GM23338 (cell line): ENCODE results near the gene NFXL1. TPM values are rescaled to one million over a fixed set of nuclear protein-coding genes. Genes with fewer than 3 reads are reported as not detected.

ENCODE experiments used
- ATAC-seq: fragments of 200-7000 bp; cut with Tn5 transposase; 3 replicates; pipeline ENCODE4 v1.9.1; 2020
- DNase-seq: peaks from one replicate; pipeline ENCODE4 v3.0.0-alpha.2; 2015; ENCODE audit warnings: low spot score
- H2AFZ ChIP-seq: fragments of 200-600 bp; sonication (generic); 2 replicates; pipeline ENCODE4 v1.8.0; 2016; ENCODE audit warnings: antibody characterized with exemption, mild to moderate bottlenecking, moderate library complexity
- H3F3A ChIP-seq: fragments of 200-600 bp; sonication (generic); replicated peaks from 2 replicates; pipeline ENCODE4 v1.8.0; 2017; ENCODE audit warnings: antibody characterized with exemption, mixed run types, low read depth
- H3K27ac ChIP-seq: fragments of 200-600 bp; sonication (generic); 2 replicates; pipeline ENCODE4 v1.6.1; 2016; ENCODE audit warnings: low read depth
- H3K27me3 ChIP-seq: fragments of 200-600 bp; sonication (generic); 2 replicates; pipeline ENCODE4 v1.8.0; 2016; ENCODE audit warnings: mild to moderate bottlenecking, mixed run types, moderate library complexity; ENCODE audit not compliant: insufficient read depth
- H3K36me3 ChIP-seq: fragments of 200-600 bp; sonication (generic); 2 replicates; pipeline ENCODE4 v1.8.0; 2016; ENCODE audit warnings: mild to moderate bottlenecking; ENCODE audit not compliant: insufficient read depth
- H3K4me1 ChIP-seq: fragments of 200-600 bp; sonication (generic); 2 replicates; pipeline ENCODE4 v1.8.0; 2016; ENCODE audit warnings: mild to moderate bottlenecking, moderate library complexity; ENCODE audit not compliant: insufficient read depth
- H3K4me2 ChIP-seq: fragments of 200-600 bp; sonication (generic); 2 replicates; pipeline ENCODE4 v1.7.1; 2017; ENCODE audit warnings: mixed run types
- H3K4me3 ChIP-seq: fragments of 200-600 bp; sonication (generic); 2 replicates; pipeline ENCODE4 v1.6.1; 2016; ENCODE audit warnings: mixed run types
- H3K79me2 ChIP-seq: fragments of 200-600 bp; sonication (generic); replicated peaks from 2 replicates; pipeline ENCODE4 v1.8.0; 2017; ENCODE audit warnings: mild to moderate bottlenecking; ENCODE audit not compliant: insufficient read depth
- H3K9me2 ChIP-seq: fragments of 200-600 bp; sonication (generic); 2 replicates; pipeline ENCODE4 v1.8.0; 2017; ENCODE audit not compliant: insufficient read depth
- H4K20me1 ChIP-seq: fragments of 200-600 bp; sonication (generic); replicated peaks from 2 replicates; pipeline ENCODE4 v1.8.0; 2017; ENCODE audit warnings: mild to moderate bottlenecking; ENCODE audit not compliant: insufficient read depth
- H3K27ac Mint-ChIP-seq: 2 replicates; pipeline ENCODE4 v1.8.0; 2020; ENCODE audit warnings: inconsistent platforms, mild to moderate bottlenecking, moderate library complexity, mixed read lengths
- H3K27me3 Mint-ChIP-seq: 3 replicates; pipeline ENCODE4 v1.8.0; 2022; ENCODE audit warnings: low read depth, mild to moderate bottlenecking, moderate library complexity, mixed read lengths, inconsistent platforms; ENCODE audit not compliant: insufficient read depth, poor library complexity
- H3K36me3 Mint-ChIP-seq: 3 replicates; pipeline ENCODE4 v1.8.0; 2021; ENCODE audit warnings: low read depth, mild to moderate bottlenecking, inconsistent platforms, moderate library complexity, mixed read lengths
- H3K4me1 Mint-ChIP-seq: 3 replicates; pipeline ENCODE4 v1.8.0; 2020; ENCODE audit warnings: mild to moderate bottlenecking, inconsistent platforms, mixed read lengths
- H3K4me3 Mint-ChIP-seq: 3 replicates; pipeline ENCODE4 v1.8.0; 2021; ENCODE audit warnings: moderate library complexity, mild to moderate bottlenecking, inconsistent platforms, mixed read lengths
- H3K9me3 Mint-ChIP-seq: 3 replicates; pipeline ENCODE4 v1.8.0; 2020; ENCODE audit warnings: moderate library complexity, mild to moderate bottlenecking, inconsistent platforms, mixed read lengths
- CREB1 ChIP-seq: fragments of 250-450 bp; sonication (Bioruptor Pico); IDR thresholded peaks from 2 replicates; pipeline ENCODE4 v1.5.0; 2020; ENCODE audit warnings: low read depth, mild to moderate bottlenecking, moderate library complexity
- EZH2phosphoT487 ChIP-seq: fragments of 200-600 bp; sonication (generic); IDR thresholded peaks from one replicate; pipeline ENCODE4 v1.8.1; 2018; ENCODE audit warnings: antibody characterized with exemption; ENCODE audit not compliant: unreplicated experiment
- NANOG ChIP-seq: IDR thresholded peaks from 2 replicates; pipeline ENCODE4 v1.6.1; 2016; ENCODE audit warnings: antibody characterized with exemption, borderline replicate concordance
- POLR2AphosphoS5 ChIP-seq: IDR thresholded peaks from 2 replicates; pipeline ENCODE4 v1.6.1; 2016; ENCODE audit warnings: antibody characterized with exemption, low read depth
- ZNF114 ChIP-seq: fragments of 250-450 bp; sonication (Bioruptor Pico); IDR thresholded peaks from 2 replicates; pipeline ENCODE4 v1.5.0; 2020; ENCODE audit warnings: mild to moderate bottlenecking, moderate library complexity
- ZNF331 ChIP-seq: fragments of 250-450 bp; sonication (Bioruptor Pico); IDR thresholded peaks from 2 replicates; pipeline ENCODE4 v1.5.0; 2020; ENCODE audit warnings: low read depth, mild to moderate bottlenecking, moderate library complexity
- polyA plus RNA-seq: library from polyadenylated mRNA; unstranded; fragments of >200 nt; fragmentation: Nextera tagmentation; extraction: Ambion mirVana; gene quantifications from 2 replicates; pipeline ENCODE4 v1.2.1, GENCODE V29; 2016
- total RNA-seq: library from RNA; depleted of rRNA; stranded (reverse); fragments of >200 nt; shearing (Covaris generic); gene quantifications from 2 replicates; pipeline ENCODE4 v1.2.3, GENCODE V29; 2014
- TF ChIP-seq, protein P1 (sequence below), 2 experiments: fragments of 200-600 bp in 1 of 2; sonication (generic) in 1 of 2; conservative IDR thresholded peaks; 2 replicates each; pipeline versions ENCODE4 v1.5.1 to v1.6.1; 2016 to 2017; ENCODE audit warnings: antibody characterized with exemption in 2 of 2, low read depth in 2 of 2, mild to moderate bottlenecking in 2 of 2, moderate library complexity in 1 of 2
- TF ChIP-seq, protein P2 (sequence below): IDR thresholded peaks from 2 replicates; pipeline ENCODE4 v1.6.1; 2016; ENCODE audit warnings: antibody characterized with exemption
- TF ChIP-seq, protein P3 (sequence below): fragments of 250-450 bp; sonication (Bioruptor Pico); IDR thresholded peaks from 2 replicates; pipeline ENCODE4 v1.5.0; 2020; ENCODE audit warnings: mild to moderate bottlenecking, moderate library complexity
- TF ChIP-seq, protein P4 (sequence below): IDR thresholded peaks from one replicate; pipeline ENCODE4 v1.6.1; 2018; ENCODE audit warnings: antibody characterized with exemption; ENCODE audit not compliant: unreplicated experiment

NFXL1 gene
- total and polyA plus RNA-seq, 2 experiments from 2014 or later: 19.4 to 31.7 TPM

DNA sequence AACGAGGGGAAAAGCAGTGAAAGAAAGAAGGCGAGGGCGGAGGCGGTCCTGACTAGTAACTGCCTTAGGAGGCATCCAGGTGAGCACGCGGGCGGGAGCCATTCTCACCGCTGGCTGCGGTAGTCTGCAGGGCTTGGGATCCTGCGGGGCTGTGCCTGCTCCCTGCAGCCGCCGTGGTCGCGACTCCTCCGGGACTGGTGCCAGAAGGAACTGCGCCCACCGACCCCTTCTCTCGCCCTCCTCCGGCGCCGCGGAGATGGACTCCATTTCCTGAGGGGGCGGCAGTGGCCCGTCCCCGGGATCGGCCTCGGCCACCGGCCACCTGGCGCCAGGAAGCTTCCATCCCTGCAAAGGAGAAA, 543 bp downstream of the NFXL1 start:
- no peaks in the 10 kb centered on the region for H3F3A ChIP-seq
- DNase-seq (peak; percentile 71), ATAC-seq (peak; percentile 75)
- peak overlapping the region; percentile 94 for H3K4me2 ChIP-seq
- H3K27ac ChIP-seq: peak overlapping the region; percentile 94
- H3K27ac Mint-ChIP-seq: peak overlapping the region; percentile 93
- H3K36me3 ChIP-seq: 0 out of 2 replicates have a peak, but pooled peaks cover 6% of the 10 kb centered on the region
- H3K9me2 ChIP-seq: no peaks in the 10 kb centered on the region
- peaks cover 8% of the 10 kb centered on the region; the same call in 1 of the 2 replicates for H3K4me1 ChIP-seq
- peak overlapping the region; percentile 92 for H2AFZ ChIP-seq
- H4K20me1 ChIP-seq: 0 out of 2 replicates have a peak, but pooled peaks cover 5% of the 10 kb centered on the region
- peaks cover 17% of the 10 kb centered on the region for H3K4me1 Mint-ChIP-seq
- no peak for TF ChIP-seq NANOG
- no peak for TF ChIP-seq POLR2AphosphoS5
- TF ChIP-seq, protein P1, sequence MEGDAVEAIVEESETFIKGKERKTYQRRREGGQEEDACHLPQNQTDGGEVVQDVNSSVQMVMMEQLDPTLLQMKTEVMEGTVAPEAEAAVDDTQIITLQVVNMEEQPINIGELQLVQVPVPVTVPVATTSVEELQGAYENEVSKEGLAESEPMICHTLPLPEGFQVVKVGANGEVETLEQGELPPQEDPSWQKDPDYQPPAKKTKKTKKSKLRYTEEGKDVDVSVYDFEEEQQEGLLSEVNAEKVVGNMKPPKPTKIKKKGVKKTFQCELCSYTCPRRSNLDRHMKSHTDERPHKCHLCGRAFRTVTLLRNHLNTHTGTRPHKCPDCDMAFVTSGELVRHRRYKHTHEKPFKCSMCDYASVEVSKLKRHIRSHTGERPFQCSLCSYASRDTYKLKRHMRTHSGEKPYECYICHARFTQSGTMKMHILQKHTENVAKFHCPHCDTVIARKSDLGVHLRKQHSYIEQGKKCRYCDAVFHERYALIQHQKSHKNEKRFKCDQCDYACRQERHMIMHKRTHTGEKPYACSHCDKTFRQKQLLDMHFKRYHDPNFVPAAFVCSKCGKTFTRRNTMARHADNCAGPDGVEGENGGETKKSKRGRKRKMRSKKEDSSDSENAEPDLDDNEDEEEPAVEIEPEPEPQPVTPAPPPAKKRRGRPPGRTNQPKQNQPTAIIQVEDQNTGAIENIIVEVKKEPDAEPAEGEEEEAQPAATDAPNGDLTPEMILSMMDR (conservative IDR thresholded peaks at IDR 0.05; ENCODE audit: low read depth in 2 of 2): no peak
- TF ChIP-seq ZNF114 (CRISPR knock-in tag): no peak
- TF ChIP-seq, protein P2, sequence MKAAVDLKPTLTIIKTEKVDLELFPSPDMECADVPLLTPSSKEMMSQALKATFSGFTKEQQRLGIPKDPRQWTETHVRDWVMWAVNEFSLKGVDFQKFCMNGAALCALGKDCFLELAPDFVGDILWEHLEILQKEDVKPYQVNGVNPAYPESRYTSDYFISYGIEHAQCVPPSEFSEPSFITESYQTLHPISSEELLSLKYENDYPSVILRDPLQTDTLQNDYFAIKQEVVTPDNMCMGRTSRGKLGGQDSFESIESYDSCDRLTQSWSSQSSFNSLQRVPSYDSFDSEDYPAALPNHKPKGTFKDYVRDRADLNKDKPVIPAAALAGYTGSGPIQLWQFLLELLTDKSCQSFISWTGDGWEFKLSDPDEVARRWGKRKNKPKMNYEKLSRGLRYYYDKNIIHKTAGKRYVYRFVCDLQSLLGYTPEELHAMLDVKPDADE: no peak
- no peak for TF ChIP-seq CREB1 (CRISPR knock-in tag)
- TF ChIP-seq, protein P3, sequence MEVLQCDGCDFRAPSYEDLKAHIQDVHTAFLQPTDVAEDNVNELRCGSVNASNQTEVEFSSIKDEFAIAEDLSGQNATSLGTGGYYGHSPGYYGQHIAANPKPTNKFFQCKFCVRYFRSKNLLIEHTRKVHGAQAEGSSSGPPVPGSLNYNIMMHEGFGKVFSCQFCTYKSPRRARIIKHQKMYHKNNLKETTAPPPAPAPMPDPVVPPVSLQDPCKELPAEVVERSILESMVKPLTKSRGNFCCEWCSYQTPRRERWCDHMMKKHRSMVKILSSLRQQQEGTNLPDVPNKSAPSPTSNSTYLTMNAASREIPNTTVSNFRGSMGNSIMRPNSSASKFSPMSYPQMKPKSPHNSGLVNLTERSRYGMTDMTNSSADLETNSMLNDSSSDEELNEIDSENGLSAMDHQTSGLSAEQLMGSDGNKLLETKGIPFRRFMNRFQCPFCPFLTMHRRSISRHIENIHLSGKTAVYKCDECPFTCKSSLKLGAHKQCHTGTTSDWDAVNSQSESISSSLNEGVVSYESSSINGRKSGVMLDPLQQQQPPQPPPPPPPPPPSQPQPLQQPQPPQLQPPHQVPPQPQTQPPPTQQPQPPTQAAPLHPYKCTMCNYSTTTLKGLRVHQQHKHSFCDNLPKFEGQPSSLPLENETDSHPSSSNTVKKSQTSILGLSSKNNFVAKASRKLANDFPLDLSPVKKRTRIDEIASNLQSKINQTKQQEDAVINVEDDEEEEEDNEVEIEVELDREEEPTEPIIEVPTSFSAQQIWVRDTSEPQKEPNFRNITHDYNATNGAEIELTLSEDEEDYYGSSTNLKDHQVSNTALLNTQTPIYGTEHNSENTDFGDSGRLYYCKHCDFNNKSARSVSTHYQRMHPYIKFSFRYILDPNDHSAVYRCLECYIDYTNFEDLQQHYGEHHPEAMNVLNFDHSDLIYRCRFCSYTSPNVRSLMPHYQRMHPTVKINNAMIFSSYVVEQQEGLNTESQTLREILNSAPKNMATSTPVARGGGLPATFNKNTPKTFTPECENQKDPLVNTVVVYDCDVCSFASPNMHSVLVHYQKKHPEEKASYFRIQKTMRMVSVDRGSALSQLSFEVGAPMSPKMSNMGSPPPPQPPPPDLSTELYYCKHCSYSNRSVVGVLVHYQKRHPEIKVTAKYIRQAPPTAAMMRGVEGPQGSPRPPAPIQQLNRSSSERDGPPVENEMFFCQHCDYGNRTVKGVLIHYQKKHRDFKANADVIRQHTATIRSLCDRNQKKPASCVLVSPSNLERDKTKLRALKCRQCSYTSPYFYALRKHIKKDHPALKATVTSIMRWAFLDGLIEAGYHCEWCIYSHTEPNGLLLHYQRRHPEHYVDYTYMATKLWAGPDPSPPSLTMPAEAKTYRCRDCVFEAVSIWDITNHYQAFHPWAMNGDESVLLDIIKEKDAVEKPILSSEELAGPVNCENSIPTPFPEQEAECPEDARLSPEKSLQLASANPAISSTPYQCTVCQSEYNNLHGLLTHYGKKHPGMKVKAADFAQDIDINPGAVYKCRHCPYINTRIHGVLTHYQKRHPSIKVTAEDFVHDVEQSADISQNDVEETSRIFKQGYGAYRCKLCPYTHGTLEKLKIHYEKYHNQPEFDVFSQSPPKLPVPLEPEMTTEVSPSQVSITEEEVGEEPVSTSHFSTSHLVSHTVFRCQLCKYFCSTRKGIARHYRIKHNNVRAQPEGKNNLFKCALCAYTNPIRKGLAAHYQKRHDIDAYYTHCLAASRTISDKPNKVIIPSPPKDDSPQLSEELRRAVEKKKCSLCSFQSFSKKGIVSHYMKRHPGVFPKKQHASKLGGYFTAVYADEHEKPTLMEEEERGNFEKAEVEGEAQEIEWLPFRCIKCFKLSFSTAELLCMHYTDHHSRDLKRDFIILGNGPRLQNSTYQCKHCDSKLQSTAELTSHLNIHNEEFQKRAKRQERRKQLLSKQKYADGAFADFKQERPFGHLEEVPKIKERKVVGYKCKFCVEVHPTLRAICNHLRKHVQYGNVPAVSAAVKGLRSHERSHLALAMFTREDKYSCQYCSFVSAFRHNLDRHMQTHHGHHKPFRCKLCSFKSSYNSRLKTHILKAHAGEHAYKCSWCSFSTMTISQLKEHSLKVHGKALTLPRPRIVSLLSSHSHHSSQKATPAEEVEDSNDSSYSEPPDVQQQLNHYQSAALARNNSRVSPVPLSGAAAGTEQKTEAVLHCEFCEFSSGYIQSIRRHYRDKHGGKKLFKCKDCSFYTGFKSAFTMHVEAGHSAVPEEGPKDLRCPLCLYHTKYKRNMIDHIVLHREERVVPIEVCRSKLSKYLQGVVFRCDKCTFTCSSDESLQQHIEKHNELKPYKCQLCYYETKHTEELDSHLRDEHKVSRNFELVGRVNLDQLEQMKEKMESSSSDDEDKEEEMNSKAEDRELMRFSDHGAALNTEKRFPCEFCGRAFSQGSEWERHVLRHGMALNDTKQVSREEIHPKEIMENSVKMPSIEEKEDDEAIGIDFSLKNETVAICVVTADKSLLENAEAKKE (CRISPR knock-in tag): no peak
- no peak for TF ChIP-seq EZH2phosphoT487
- TF ChIP-seq, protein P4, sequence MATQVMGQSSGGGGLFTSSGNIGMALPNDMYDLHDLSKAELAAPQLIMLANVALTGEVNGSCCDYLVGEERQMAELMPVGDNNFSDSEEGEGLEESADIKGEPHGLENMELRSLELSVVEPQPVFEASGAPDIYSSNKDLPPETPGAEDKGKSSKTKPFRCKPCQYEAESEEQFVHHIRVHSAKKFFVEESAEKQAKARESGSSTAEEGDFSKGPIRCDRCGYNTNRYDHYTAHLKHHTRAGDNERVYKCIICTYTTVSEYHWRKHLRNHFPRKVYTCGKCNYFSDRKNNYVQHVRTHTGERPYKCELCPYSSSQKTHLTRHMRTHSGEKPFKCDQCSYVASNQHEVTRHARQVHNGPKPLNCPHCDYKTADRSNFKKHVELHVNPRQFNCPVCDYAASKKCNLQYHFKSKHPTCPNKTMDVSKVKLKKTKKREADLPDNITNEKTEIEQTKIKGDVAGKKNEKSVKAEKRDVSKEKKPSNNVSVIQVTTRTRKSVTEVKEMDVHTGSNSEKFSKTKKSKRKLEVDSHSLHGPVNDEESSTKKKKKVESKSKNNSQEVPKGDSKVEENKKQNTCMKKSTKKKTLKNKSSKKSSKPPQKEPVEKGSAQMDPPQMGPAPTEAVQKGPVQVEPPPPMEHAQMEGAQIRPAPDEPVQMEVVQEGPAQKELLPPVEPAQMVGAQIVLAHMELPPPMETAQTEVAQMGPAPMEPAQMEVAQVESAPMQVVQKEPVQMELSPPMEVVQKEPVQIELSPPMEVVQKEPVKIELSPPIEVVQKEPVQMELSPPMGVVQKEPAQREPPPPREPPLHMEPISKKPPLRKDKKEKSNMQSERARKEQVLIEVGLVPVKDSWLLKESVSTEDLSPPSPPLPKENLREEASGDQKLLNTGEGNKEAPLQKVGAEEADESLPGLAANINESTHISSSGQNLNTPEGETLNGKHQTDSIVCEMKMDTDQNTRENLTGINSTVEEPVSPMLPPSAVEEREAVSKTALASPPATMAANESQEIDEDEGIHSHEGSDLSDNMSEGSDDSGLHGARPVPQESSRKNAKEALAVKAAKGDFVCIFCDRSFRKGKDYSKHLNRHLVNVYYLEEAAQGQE: no peak
- no peak for TF ChIP-seq ZNF331 (CRISPR knock-in tag)
- H3K79me2 ChIP-seq: peaks cover 48% of the 10 kb centered on the region
- peaks cover 20% of the 10 kb centered on the region for H3K9me3 Mint-ChIP-seq
- H3K4me3 ChIP-seq: peak overlapping the region; percentile 91
- H3K36me3 Mint-ChIP-seq: peaks cover 41% of the 10 kb centered on the region
- H3K27me3 Mint-ChIP-seq: peaks cover 5% of the 10 kb centered on the region
- H3K4me3 Mint-ChIP-seq: peak overlapping the region; percentile 97
- no peaks in the 10 kb centered on the region for H3K27me3 ChIP-seq
